Peyer's patch (tissue), 4 donors: ENCODE data around the gene WFDC10A. TPM values are rescaled to one million over a fixed set of nuclear protein-coding genes. Genes with fewer than 3 reads are reported as not detected.
A peak's percentile ranks its signal among the peaks of the same experiment; 100 is the strongest.
"Not testable (repeated sequence)": the region's sequence is repeated elsewhere in the genome, so short reads cannot be mapped to it uniquely, and the experiment has no call there.

Experiments used
- DNase-seq, 3 donors: peaks; one replicate each; pipeline ENCODE4 v3.0.0-alpha.2; 2017 to 2019
- H3K27ac ChIP-seq, 4 donors: fragments of 200-600 bp; sonication (generic); one replicate each; pipeline ENCODE4 v1.5.1; 2016 to 2019
- H3K27me3 ChIP-seq, 2 donors: fragments of 200-600 bp; sonication (generic); one replicate each; pipeline ENCODE4 v1.5.1; 2019
- H3K36me3 ChIP-seq, 3 donors: fragments of 200-600 bp; sonication (generic); one replicate each; pipeline ENCODE4 v1.5.1; 2016 to 2019
- H3K4me1 ChIP-seq, 4 donors: fragments of 200-600 bp; sonication (generic); one replicate each; pipeline ENCODE4 v1.5.1; 2016 to 2019
- H3K4me3 ChIP-seq, 4 donors: fragments of 200-600 bp; sonication (generic); 1 replicate in 3 of 4; 2 replicates in 1 of 4; pipeline ENCODE4 v1.5.1; 2016 to 2019; ENCODE audit warnings: mild to moderate bottlenecking in 1 of 4
- H3K9me3 ChIP-seq, 4 donors: fragments of 200-600 bp; sonication (generic); one replicate each; pipeline ENCODE4 v1.5.1; 2016 to 2019; ENCODE audit warnings: mild to moderate bottlenecking in 1 of 4
- CTCF ChIP-seq, 6 experiments: fragments of 450-650 bp in 4 of 6; fragments of 200-600 bp in 2 of 6; sonication (generic) in 1 of 6; IDR thresholded peaks; one replicate each; pipeline ENCODE4 v1.5.1; 2017 to 2019; ENCODE audit warnings: antibody characterized with exemption in 6 of 6, mild to moderate bottlenecking in 3 of 6, moderate library complexity in 1 of 6
- POLR2A ChIP-seq, 2 donors: fragments of 450-650 bp; IDR thresholded peaks; one replicate each; pipeline ENCODE4 v1.5.1; 2017; ENCODE audit warnings: antibody characterized with exemption in 2 of 2, mild to moderate bottlenecking in 2 of 2, moderate library complexity in 2 of 2
- total RNA-seq, 4 donors: library from RNA; depleted of rRNA; stranded (reverse); fragments of >200 nt; gene quantifications; one replicate each; pipeline ENCODE4 v1.1.0, GENCODE V29; 2016

WFDC10A gene
- not detected for total RNA-seq

- Histone ChIP-seq H3K9me3 (no peaks in the 10 kb centered on the region), H3K4me3 (no peak within 1 kb of the TSS), H3K27ac (no peak within 1 kb of the TSS), H3K4me1 (no peaks in the 10 kb centered on the region), H3K36me3 (no peaks in the 10 kb centered on the region), H3K27me3 (no peaks in the 10 kb centered on the region)
- TF ChIP-seq CTCF (IDR thresholded peaks at IDR 0.05) (peak in 5 of 6 experiments; percentile 8 to 62 (median 58)), POLR2A (IDR thresholded peaks at IDR 0.05) (no peak)
- DNase-seq, result peak in 2 of 3 donors; percentile 17 to 74
Measured at GRCh38 chr20:45629496-45630100, at the start of gene WFDC10A. TSS of gene WFDC10A (plus strand) at chr20:45629739. CDS start at chr20:45629814, 75 bp downstream.

- TF ChIP-seq CTCF (IDR thresholded peaks at IDR 0.05), result no peak
- no peak for TF ChIP-seq POLR2A (IDR thresholded peaks at IDR 0.05)
Measured at GRCh38 chr20:45581702-45582101, 47.8 kb upstream of the WFDC10A start.

GRCh38 chr20:45583502-45583901 is 46.0 kb upstream of the WFDC10A start:
- no peaks in the 10 kb centered on the region for H3K4me1 ChIP-seq
- DNase-seq, result no peak
- H3K27me3 ChIP-seq, result no peaks in the 10 kb centered on the region
- no peaks in the 10 kb centered on the region for H3K9me3 ChIP-seq
- H3K36me3 ChIP-seq, result no peaks in the 10 kb centered on the region
- TF ChIP-seq CTCF (IDR thresholded peaks at IDR 0.05), result no peak
- no peak for TF ChIP-seq POLR2A (IDR thresholded peaks at IDR 0.05)
- no peak overlapping the region for H3K4me3 ChIP-seq
- no peak overlapping the region for H3K27ac ChIP-seq

More at GRCh38 chr20:45581702-45582101, 47.8 kb upstream of the WFDC10A start:
- no peak overlapping the region for H3K4me3 ChIP-seq
- H3K36me3 ChIP-seq, result no peaks in the 10 kb centered on the region
- H3K27ac ChIP-seq, result no peak overlapping the region
- no peaks in the 10 kb centered on the region for H3K4me1 ChIP-seq
- no peaks in the 10 kb centered on the region for H3K27me3 ChIP-seq
- DNase-seq, result no peak
- no peaks in the 10 kb centered on the region for H3K9me3 ChIP-seq

- H3K9me3 ChIP-seq, DNase-seq, H3K4me3 ChIP-seq, H3K27ac ChIP-seq, H3K27me3 ChIP-seq, H3K4me1 ChIP-seq, H3K36me3 ChIP-seq: not testable (repeated sequence)
Measured at GRCh38 chr20:45584294-45584693, 45.2 kb upstream of the WFDC10A start.

- not testable (repeated sequence) for H3K27ac ChIP-seq, H3K4me1 ChIP-seq, H3K36me3 ChIP-seq, DNase-seq, H3K27me3 ChIP-seq, H3K4me3 ChIP-seq, H3K9me3 ChIP-seq
Measured at GRCh38 chr20:45585986-45586385, 43.6 kb upstream of the WFDC10A start.

- Histone ChIP-seq H3K4me1 (no peaks in the 10 kb centered on the region), H3K27me3 (no peaks in the 10 kb centered on the region), H3K4me3 (no peak overlapping the region), H3K36me3 (no peaks in the 10 kb centered on the region), H3K27ac (no peak overlapping the region), H3K9me3 (no peaks in the 10 kb centered on the region)
- no peak for DNase-seq
- no peak for TF ChIP-seq POLR2A (IDR thresholded peaks at IDR 0.05)
- TF ChIP-seq CTCF (IDR thresholded peaks at IDR 0.05), result no peak
Measured at GRCh38 chr20:45588800-45589199, 40.7 kb upstream of the WFDC10A start.

GRCh38 chr20:45589725-45590124 is 39.8 kb upstream of the WFDC10A start:
- no peak for TF ChIP-seq POLR2A (IDR thresholded peaks at IDR 0.05)
- TF ChIP-seq CTCF (IDR thresholded peaks at IDR 0.05), result no peak
- DNase-seq, result no peak
- H3K9me3 ChIP-seq, result no peaks in the 10 kb centered on the region

More at GRCh38 chr20:45589725-45590124, 39.8 kb upstream of the WFDC10A start:
- H3K4me1 ChIP-seq, result no peaks in the 10 kb centered on the region
- no peaks in the 10 kb centered on the region for H3K27me3 ChIP-seq
- no peak overlapping the region for H3K4me3 ChIP-seq
- no peak overlapping the region for H3K27ac ChIP-seq
- H3K36me3 ChIP-seq, result no peaks in the 10 kb centered on the region
